H1 (cell line): ENCODE measurements around the gene ZHX3. TPM values are rescaled to one million over a fixed set of nuclear protein-coding genes. Genes with fewer than 3 reads are reported as not detected.

Experiments used
- CTCF ChIA-PET: fragments of 300-600 bp; sonication (Branson Sonifier 250); formaldehyde crosslinking; loops from one replicate; lab custom pipeline; 2021; ENCODE audit not compliant: partially characterized antibody; lab: Charles Lee
- POLR2A ChIA-PET: fragments of 300-600 bp; sonication (Branson Sonifier 250); formaldehyde crosslinking; loops from one replicate; lab custom pipeline; 2021; ENCODE audit warnings: inconsistent platforms; ENCODE audit not compliant: partially characterized antibody; lab: Charles Lee
- DNase-seq, 2 experiments: peaks; one replicate each; pipeline versions ENCODE4 v3.0.0 to v3.0.0-alpha.2; 2010 to 2022; ENCODE audit warnings: low spot score in 2 of 2, low read depth in 1 of 2, mixed read lengths in 1 of 2
- FAIRE-seq: peaks from 2 replicates; lab custom pipeline; 2011; peaks lifted over from hg19 to GRCh38; lab: Jason Lieb, UNC
- H2AFZ ChIP-seq: 2 replicates; pipeline ENCODE4 v1.8.1; 2012; ENCODE audit warnings: low read length, inconsistent platforms
- H2AK5ac ChIP-seq: 2 replicates; pipeline ENCODE4 v1.6.1; 2013; ENCODE audit warnings: low read depth, low read length
- H2BK120ac ChIP-seq: replicated peaks from 2 replicates; pipeline ENCODE3; 2013; ENCODE audit warnings: low read depth, low read length, inconsistent platforms
- H2BK12ac ChIP-seq: 2 replicates; pipeline ENCODE4 v1.6.1; 2013; ENCODE audit warnings: low read depth, low read length
- H2BK15ac ChIP-seq: 2 replicates; pipeline ENCODE4 v1.6.1; 2013; ENCODE audit warnings: low read length
- H2BK20ac ChIP-seq: 2 replicates; pipeline ENCODE4 v1.6.1; 2013; ENCODE audit warnings: low read length
- H2BK5ac ChIP-seq: 2 replicates; pipeline ENCODE4 v1.6.1; 2013; ENCODE audit warnings: low read depth, low read length
- H3K14ac ChIP-seq: 2 replicates; pipeline ENCODE4 v1.6.1; 2013; ENCODE audit warnings: inconsistent platforms; ENCODE audit not compliant: insufficient read length
- H3K18ac ChIP-seq: 2 replicates; pipeline ENCODE4 v1.6.1; 2013; ENCODE audit warnings: low read length; ENCODE audit errors: extremely low read depth
- H3K23ac ChIP-seq: 2 replicates; pipeline ENCODE4 v1.6.1; 2013; ENCODE audit warnings: inconsistent platforms; ENCODE audit not compliant: insufficient read length
- H3K23me2 ChIP-seq: 2 replicates; pipeline ENCODE4 v1.6.1; 2013; ENCODE audit warnings: low read depth, low read length
- H3K27ac ChIP-seq: 2 replicates; pipeline ENCODE4 v1.6.1; 2011; ENCODE audit warnings: low read depth, low read length, inconsistent platforms
- H3K27me3 ChIP-seq, 4 experiments: replicated peaks in 1 of 4; 1 replicate in 1 of 4; 2 replicates in 3 of 4; pipeline versions ENCODE4 v1.6.1 to v1.8.1; 2011 to 2013; ENCODE audit warnings: low read length in 3 of 4, mild to moderate bottlenecking in 3 of 4, inconsistent platforms in 2 of 4, mixed read lengths in 2 of 4, moderate library complexity in 1 of 4; ENCODE audit not compliant: control insufficient read depth in 3 of 4, insufficient read depth in 3 of 4; ENCODE audit errors: extremely low read depth in 1 of 4
- H3K36me3 ChIP-seq, 4 experiments: 2 replicates each; pipeline versions ENCODE4 v1.6.1 to v1.8.1; 2011 to 2013; ENCODE audit warnings: mild to moderate bottlenecking in 4 of 4, low read length in 3 of 4, moderate library complexity in 2 of 4, control low read depth in 1 of 4, inconsistent platforms in 1 of 4; ENCODE audit not compliant: insufficient read depth in 4 of 4, control insufficient read depth in 2 of 4
- H3K4ac ChIP-seq: replicated peaks from 2 replicates; pipeline ENCODE3; 2013; ENCODE audit warnings: low read length, low read depth, mixed read lengths, inconsistent platforms; ENCODE audit not compliant: insufficient read length
- H3K4me1 ChIP-seq, 4 experiments: replicated peaks in 1 of 4; 1 replicate in 1 of 4; 2 replicates in 3 of 4; pipeline versions ENCODE4 v1.6.1 to v1.8.1; 2011 to 2013; ENCODE audit warnings: low read length in 3 of 4, inconsistent platforms in 2 of 4, mixed read lengths in 1 of 4; ENCODE audit not compliant: insufficient read depth in 4 of 4, control insufficient read depth in 3 of 4
- H3K4me2 ChIP-seq, 2 experiments: 2 replicates each; pipeline versions ENCODE4 v1.6.1 to v1.8.1; 2011 to 2013; ENCODE audit warnings: low read depth in 2 of 2, low read length in 2 of 2, control low read depth in 1 of 2, inconsistent platforms in 1 of 2, mild to moderate bottlenecking in 1 of 2; ENCODE audit not compliant: insufficient read depth in 1 of 2
- H3K4me3 ChIP-seq, 4 experiments: fragments of 200-600, 300-600 bp in 1 of 4; sonication (generic), shearing (Covaris generic), sonication (Bioruptor Twin) in 1 of 4; 2 replicates each; pipeline versions ENCODE4 v1.5.1 to v1.8.1; 2011 to 2016; ENCODE audit warnings: low read length in 4 of 4, low read depth in 3 of 4, control low read depth in 2 of 4, inconsistent platforms in 2 of 4, mild to moderate bottlenecking in 2 of 4, mixed read lengths in 1 of 4, moderate library complexity in 1 of 4; ENCODE audit not compliant: insufficient read depth in 2 of 4; ENCODE audit errors: extremely low read depth in 1 of 4
- H3K56ac ChIP-seq: replicated peaks from 2 replicates; pipeline ENCODE3; 2013; ENCODE audit warnings: low read depth, mild to moderate bottlenecking, mixed read lengths, low read length, inconsistent platforms; ENCODE audit not compliant: insufficient read length
- H3K79me1 ChIP-seq: 2 replicates; pipeline ENCODE4 v1.6.1; 2013; ENCODE audit warnings: low read depth, low read length, control low read depth
- H3K79me2 ChIP-seq, 2 experiments: 2 replicates each; pipeline versions ENCODE4 v1.6.1 to v1.8.1; 2012 to 2013; ENCODE audit warnings: low read length in 2 of 2, mild to moderate bottlenecking in 2 of 2, inconsistent platforms in 1 of 2; ENCODE audit not compliant: insufficient read depth in 2 of 2, control insufficient read depth in 1 of 2
- H3K9ac ChIP-seq, 4 experiments: replicated peaks in 1 of 4; 1 replicate in 1 of 4; 2 replicates in 3 of 4; pipeline versions ENCODE4 v1.6.1 to v1.8.1; 2011 to 2013; ENCODE audit warnings: low read depth in 3 of 4, low read length in 3 of 4, control low read depth in 2 of 4, mild to moderate bottlenecking in 2 of 4, moderate library complexity in 2 of 4, inconsistent platforms in 1 of 4; ENCODE audit errors: extremely low read depth in 1 of 4
- H3K9me3 ChIP-seq, 2 experiments: 2 replicates each; pipeline versions ENCODE4 v1.6.1 to v1.8.1; 2012 to 2013; ENCODE audit warnings: mild to moderate bottlenecking in 2 of 2, moderate library complexity in 2 of 2, control low read depth in 1 of 2, inconsistent platforms in 1 of 2, low read depth in 1 of 2, low read length in 1 of 2, mixed read lengths in 1 of 2; ENCODE audit not compliant: insufficient read depth in 2 of 2
- H4K20me1 ChIP-seq, 2 experiments: replicated peaks in 1 of 2; 2 replicates each; pipeline versions ENCODE3 to v1.8.1; 2011 to 2013; ENCODE audit warnings: inconsistent platforms in 2 of 2, low read length in 2 of 2, mild to moderate bottlenecking in 1 of 2; ENCODE audit not compliant: insufficient read depth in 2 of 2, control insufficient read depth in 1 of 2
- H4K5ac ChIP-seq: 2 replicates; pipeline ENCODE4 v1.6.1; 2013; ENCODE audit warnings: low read length, low read depth, mixed read lengths, inconsistent platforms; ENCODE audit not compliant: insufficient read length
- H4K8ac ChIP-seq: 2 replicates; pipeline ENCODE4 v1.8.0; 2013; ENCODE audit warnings: mild to moderate bottlenecking, moderate library complexity, low read length, inconsistent platforms; ENCODE audit not compliant: insufficient read depth; ENCODE audit errors: extremely low read depth
- H4K91ac ChIP-seq: replicated peaks from 2 replicates; pipeline ENCODE3; 2013; ENCODE audit warnings: low read length, mixed read lengths, inconsistent platforms; ENCODE audit not compliant: insufficient read length
- EZH2 ChIP-seq: fragments of 200-600 bp; sonication (generic); IDR thresholded peaks from 2 replicates; pipeline ENCODE4 v1.7.1; 2012; ENCODE audit warnings: low read depth, mild to moderate bottlenecking, moderate library complexity, low read length, inconsistent platforms; ENCODE audit not compliant: severe bottlenecking
- JUN ChIP-seq: IDR thresholded peaks from 2 replicates; pipeline ENCODE4 v1.6.1; 2011; ENCODE audit warnings: low read depth, mild to moderate bottlenecking, improper control_type of control experiment, low read length
- PHF8 ChIP-seq: fragments of 200-600 bp; sonication (generic); conservative IDR thresholded peaks from 2 replicates; pipeline ENCODE4 v1.7.1; 2012; ENCODE audit warnings: low read depth, mild to moderate bottlenecking, inconsistent platforms, low read length, moderate library complexity
- TEAD4 ChIP-seq: IDR thresholded peaks from 2 replicates; pipeline ENCODE4 v1.6.1; 2012; ENCODE audit warnings: low read depth, low read length, inconsistent platforms, mixed read lengths
- WGBS, 2 experiments: shearing (Covaris generic) in 1 of 2; methylation state at CpG; one replicate each; pipeline versions ENCODE4 v1.1.6 to v1.1.7; 2013 to 2015; ENCODE audit warnings: low lambda C conversion rate in 2 of 2, mixed read lengths in 2 of 2, inconsistent platforms in 1 of 2, low coverage in 1 of 2, missing lambda C conversion rate in 1 of 2; ENCODE audit not compliant: insufficient replicate concordance in 2 of 2, insufficient coverage in 1 of 2, insufficient read length in 1 of 2; ENCODE audit errors: extremely low coverage in 1 of 2, missing lambda C conversion rate in 1 of 2; 5-methylcytosine and 5-hydroxymethylcytosine counted together
- polyA plus RNA-seq, 7 experiments: library from polyadenylated mRNA; depleted of rRNA in 3 of 7; stranded (reverse) in 5 of 7; unstranded in 2 of 7; fragments of >200 nt in 5 of 7; fragments of 200-250 nt in 2 of 7; gene quantifications; 1 replicate in 5 of 7; 2 replicates in 1 of 7; 4 replicates in 1 of 7; pipeline versions ENCODE4 v1.2.1 to v1.2.3, GENCODE V29; 2011 to 2013; ENCODE audit warnings: missing spikeins in 2 of 7, mixed read lengths in 2 of 7
- total RNA-seq: library from RNA; stranded (reverse); fragmentation: NEBNext Ultra II Directional; extraction: Animal tissue kit (Norgen Biotek cat#: 25700); gene quantifications from 2 replicates; pipeline ENCODE4 v1.2.1, GENCODE V29; 2021
- TF ChIP-seq, protein P1 (sequence below): IDR thresholded peaks from 2 replicates; pipeline ENCODE4 v1.6.1; 2011; ENCODE audit warnings: low read depth, mild to moderate bottlenecking, low read length; ENCODE audit not compliant: insufficient read depth

The ZHX3 gene
- total and polyA plus RNA-seq, 2 of the 8 experiments (the other 6 are each of a cell fraction or from before 2014, with no cell fraction given) = 1.00 to 7.8 TPM

DNA sequence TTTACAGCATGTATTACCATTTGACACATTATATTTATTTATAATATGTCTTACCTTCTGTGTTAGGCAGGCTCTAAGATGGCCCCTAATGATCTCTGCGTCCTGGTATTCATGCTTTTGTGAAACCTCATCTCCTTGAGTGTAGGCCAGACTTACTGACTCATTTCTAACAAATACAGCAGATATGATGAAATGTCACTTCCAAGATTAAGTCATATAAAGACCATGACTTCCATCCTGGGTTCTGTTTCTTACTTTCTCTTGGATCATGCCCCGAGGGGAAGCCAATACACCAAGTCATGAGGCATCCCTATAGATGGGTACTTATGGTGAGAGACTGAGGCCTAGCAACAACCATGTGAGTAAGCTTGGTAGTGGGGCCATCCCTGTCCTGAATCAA is 30.2 kb downstream of the ZHX3 start:
- Histone ChIP-seq H3K4me2 (no peak overlapping the region), H4K91ac (no peak overlapping the region), H3K23ac (no peak overlapping the region), H4K8ac (no peak overlapping the region), H2AK5ac (no peak overlapping the region), H2AFZ (no peak overlapping the region), H3K4ac (no peak overlapping the region), H4K5ac (no peak overlapping the region), H2BK12ac (no peak overlapping the region), H3K79me2 (no peaks in the 10 kb centered on the region), H3K56ac (no peak overlapping the region), H4K20me1 (no peaks in the 10 kb centered on the region), H3K79me1 (no peaks in the 10 kb centered on the region), H3K27ac (no peak overlapping the region), H3K14ac (no peak overlapping the region), H2BK15ac (no peak overlapping the region), H3K9ac (no peak overlapping the region), H2BK5ac (no peak overlapping the region), H3K36me3 (no peaks in the 10 kb centered on the region), H3K18ac (no peak overlapping the region), H3K4me3 (no peak overlapping the region), H2BK20ac (no peak overlapping the region), H3K23me2 (no peaks in the 10 kb centered on the region), H3K4me1 (no peaks in the 10 kb centered on the region), H3K9me3 (peaks cover 3 to 10% of the 10 kb centered on the region in 2 experiments; a peak in 2 of 4 replicates), H2BK120ac (no peak overlapping the region), H3K27me3 (no peaks in the 10 kb centered on the region)
- FAIRE-seq = no peak
- DNase-seq = no peak
- CTCF ChIA-PET = no interaction called here
- WGBS, 2 experiments = 87% methylated on average over 2 of the region's 2 CpGs; no CpG with 5 or more reads in 1 of the 2 experiments
- TF ChIP-seq TEAD4 (no peak), JUN (no peak), PHF8 (no peak), EZH2 (no peak)
- TF ChIP-seq, protein P1, sequence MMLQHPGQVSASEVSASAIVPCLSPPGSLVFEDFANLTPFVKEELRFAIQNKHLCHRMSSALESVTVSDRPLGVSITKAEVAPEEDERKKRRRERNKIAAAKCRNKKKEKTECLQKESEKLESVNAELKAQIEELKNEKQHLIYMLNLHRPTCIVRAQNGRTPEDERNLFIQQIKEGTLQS = no peak
- POLR2A ChIA-PET = no interaction called here
